Brain microvascular endothelial cell (primary cell): ENCODE results near the gene ASGR2.

Source experiments
- DNase-seq: peaks from one replicate; pipeline ENCODE4 v3.0.0-alpha.2; 2020
- H3K27ac ChIP-seq: fragments of 250-450 bp; sonication (Bioruptor Pico); 2 replicates; pipeline ENCODE4 v1.5.1; 2020; ENCODE audit warnings: mild to moderate bottlenecking, moderate library complexity
- H3K27me3 ChIP-seq: fragments of 250-450 bp; sonication (Bioruptor Pico); replicated peaks from 2 replicates; pipeline ENCODE4 v1.5.1; 2020; ENCODE audit warnings: mild to moderate bottlenecking
- H3K36me3 ChIP-seq: fragments of 250-450 bp; sonication (Bioruptor Pico); replicated peaks from 2 replicates; pipeline ENCODE4 v1.5.1; 2020; ENCODE audit warnings: mild to moderate bottlenecking
- H3K4me3 ChIP-seq: 2 replicates; pipeline ENCODE4 v1.5.1; 2011; ENCODE audit warnings: low read depth, mild to moderate bottlenecking, control low read depth, low read length, moderate library complexity
- CTCF ChIP-seq: IDR thresholded peaks from 2 replicates; pipeline ENCODE4 v1.5.1; 2011; ENCODE audit warnings: low read depth, mild to moderate bottlenecking, moderate library complexity, low read length, control low read depth, inconsistent platforms; ENCODE audit errors: missing control alignments
- in situ Hi-C: cut with HindIII; loops from 2 replicates; pipeline ENCODE4 v1.10.0; 2017; ENCODE audit warnings: low sequenced_read_pairs, low pct_ligation_motif_present

Gene ASGR2

GRCh38 chr17:7067198-7067597 is 47.4 kb downstream of the ASGR2 start:
- H3K36me3 ChIP-seq, result no peaks in the 10 kb centered on the region
- no peak for DNase-seq
- TF ChIP-seq CTCF, result no peak
- H3K4me3 ChIP-seq, result no peak overlapping the region
- no peaks in the 10 kb centered on the region for H3K27me3 ChIP-seq
- in situ Hi-C loops, result loop anchor here (25.0 kb wide), 1 partner anchor 120 kb away; the partner anchor contains the start of gene ASGR1
- H3K27ac ChIP-seq, result no peak overlapping the region

- Histone ChIP-seq H3K27ac (no peak overlapping the region), H3K4me3 (no peak overlapping the region), H3K36me3 (no peaks in the 10 kb centered on the region), H3K27me3 (no peaks in the 10 kb centered on the region)
- in situ Hi-C loops, result loop anchor here (25.0 kb wide), 1 partner anchor 123 kb away; the partner anchor contains the start of gene ASGR1
- no peak for TF ChIP-seq CTCF
- DNase-seq, result no peak
These were observed 50.4 kb downstream of the ASGR2 start for GRCh38 chr17:7064261-7064660.

- no peak overlapping the region for H3K27ac ChIP-seq
- H3K36me3 ChIP-seq, result no peaks in the 10 kb centered on the region
- H3K27me3 ChIP-seq, result no peaks in the 10 kb centered on the region
- DNase-seq, result no peak
- TF ChIP-seq CTCF, result no peak
- no peak overlapping the region for H3K4me3 ChIP-seq
- in situ Hi-C loops, result loop anchor here (25.0 kb wide), 1 partner anchor 124 kb away; the partner anchor contains the start of gene ASGR1
These were observed 51.0 kb downstream of the ASGR2 start for GRCh38 chr17:7063518-7064094.

GRCh38 chr17:7060165-7060891 is 54.3 kb downstream of the ASGR2 start:
- TF ChIP-seq CTCF, result no peak
- H3K27me3 ChIP-seq, result no peaks in the 10 kb centered on the region
- no peaks in the 10 kb centered on the region for H3K36me3 ChIP-seq
- no peak overlapping the region for H3K4me3 ChIP-seq
- H3K27ac ChIP-seq, result no peak overlapping the region
- in situ Hi-C loops, result loop anchor here (25.0 kb wide), 1 partner anchor 127 kb away; the partner anchor contains the start of gene ASGR1
- peak; percentile 60 for DNase-seq

- H3K4me3 ChIP-seq, result no peak overlapping the region
- in situ Hi-C loops, result loop anchor here (25.0 kb wide), 1 partner anchor 128 kb away; the partner anchor contains the start of gene ASGR1
These were observed 55.7 kb downstream of the ASGR2 start for GRCh38 chr17:7058831-7059447.

More at GRCh38 chr17:7058831-7059447, 55.7 kb downstream of the ASGR2 start:
- Histone ChIP-seq H3K36me3 (no peaks in the 10 kb centered on the region), H3K27ac (peak overlapping the region; percentile 19), H3K27me3 (no peaks in the 10 kb centered on the region)
- peak; percentile 30 for DNase-seq
- no peak for TF ChIP-seq CTCF
